A549 (cell line): ENCODE results near the gene NOP53.

Experiments used
- CEBPB ChIP-seq, 2 experiments: fragments of >200 bp in 1 of 2; sonication (Bioruptor Twin) in 1 of 2; formaldehyde crosslinking in 1 of 2; IDR thresholded peaks; 2 replicates each; pipeline ENCODE4 v1.6.1; 2012 to 2016
- CTCF ChIP-seq: fragments of >200 bp; sonication (Bioruptor Twin); formaldehyde crosslinking; IDR thresholded peaks from 3 replicates; pipeline ENCODE4 v1.5.1; 2016
- E2F6 ChIP-seq: IDR thresholded peaks from 2 replicates; pipeline ENCODE4 v1.6.1; 2012; ENCODE audit warnings: low read depth, borderline replicate concordance
- HDAC2 ChIP-seq: fragments of 200-600 bp; sonication (generic); IDR thresholded peaks from 2 replicates; pipeline ENCODE4 v1.6.1; 2016
- NFE2L2 ChIP-seq: fragments of 150-350 bp; conservative IDR thresholded peaks from 2 replicates; pipeline ENCODE4 v1.6.1; 2014; ENCODE audit warnings: low read length
- NPAS2 ChIP-seq: fragments of 250-450 bp; sonication (Bioruptor Pico); IDR thresholded peaks from 2 replicates; pipeline ENCODE4 v1.8.0; 2022; ENCODE audit warnings: mild to moderate bottlenecking, moderate library complexity, borderline replicate concordance
- POLR2A ChIP-seq: IDR thresholded peaks from 2 replicates; pipeline ENCODE4 v1.6.1; 2012; ENCODE audit warnings: mild to moderate bottlenecking, low read length
- RAD21 ChIP-seq, 2 experiments: fragments of >200 bp in 1 of 2; sonication (Bioruptor Twin) in 1 of 2; formaldehyde crosslinking in 1 of 2; IDR thresholded peaks in 1 of 2; conservative IDR thresholded peaks in 1 of 2; 2 replicates in 1 of 2; 3 replicates in 1 of 2; pipeline ENCODE4 v1.6.1; 2012 to 2018; ENCODE audit warnings: inconsistent platforms in 1 of 2
- RCOR1 ChIP-seq: fragments of 150-350 bp; IDR thresholded peaks from 2 replicates; pipeline ENCODE4 v1.6.1; 2014; ENCODE audit warnings: antibody characterized with exemption, low read length, low read depth
- RFX5 ChIP-seq: fragments of 450-650 bp; IDR thresholded peaks from 2 replicates; pipeline ENCODE4 v1.7.1; 2014; ENCODE audit warnings: antibody characterized with exemption, mild to moderate bottlenecking, moderate library complexity
- USF2 ChIP-seq: fragments of 450-650 bp; IDR thresholded peaks from 2 replicates; pipeline ENCODE4 v1.6.1; 2014; ENCODE audit warnings: antibody characterized with exemption
- ZSCAN20 ChIP-seq: fragments of 250-450 bp; sonication (Bioruptor Pico); IDR thresholded peaks from 2 replicates; pipeline ENCODE4 v1.8.0; 2022; ENCODE audit warnings: mild to moderate bottlenecking, moderate library complexity
- TF ChIP-seq, protein P1 (sequence below): fragments of 250-450 bp; sonication (Bioruptor Pico); IDR thresholded peaks from 2 replicates; pipeline ENCODE4 v1.5.0; 2021; ENCODE audit warnings: mild to moderate bottlenecking, moderate library complexity, borderline replicate concordance

GRCh38 chr19:47776568-47776967, 31.2 kb downstream of the NOP53 start:
- TF ChIP-seq USF2 (no peak), POLR2A (no peak), HDAC2 (no peak), CTCF (no peak), E2F6 (no peak), RAD21 (conservative IDR thresholded peaks at IDR 0.05 in 1 of 2, IDR thresholded peaks at IDR 0.05 in 1 of 2) (no peak), NPAS2 (CRISPR knock-in tag) (no peak), RFX5 (no peak), NFE2L2 (no peak), CEBPB (IDR thresholded peaks at IDR 0.05) (no peak), RCOR1 (no peak), ZSCAN20 (no peak)
- TF ChIP-seq, protein P1, sequence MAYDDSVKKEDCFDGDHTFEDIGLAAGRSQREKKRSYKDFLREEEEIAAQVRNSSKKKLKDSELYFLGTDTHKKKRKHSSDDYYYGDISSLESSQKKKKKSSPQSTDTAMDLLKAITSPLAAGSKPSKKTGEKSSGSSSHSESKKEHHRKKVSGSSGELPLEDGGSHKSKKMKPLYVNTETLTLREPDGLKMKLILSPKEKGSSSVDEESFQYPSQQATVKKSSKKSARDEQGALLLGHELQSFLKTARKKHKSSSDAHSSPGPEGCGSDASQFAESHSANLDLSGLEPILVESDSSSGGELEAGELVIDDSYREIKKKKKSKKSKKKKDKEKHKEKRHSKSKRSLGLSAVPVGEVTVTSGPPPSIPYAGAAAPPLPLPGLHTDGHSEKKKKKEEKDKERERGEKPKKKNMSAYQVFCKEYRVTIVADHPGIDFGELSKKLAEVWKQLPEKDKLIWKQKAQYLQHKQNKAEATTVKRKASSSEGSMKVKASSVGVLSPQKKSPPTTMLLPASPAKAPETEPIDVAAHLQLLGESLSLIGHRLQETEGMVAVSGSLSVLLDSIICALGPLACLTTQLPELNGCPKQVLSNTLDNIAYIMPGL (CRISPR knock-in tag): no peak
